GM12891 (cell line): ENCODE measurements around the gene PRKN.
A peak's percentile ranks its signal among the peaks of the same experiment; 100 is the strongest.

Source experiments
- DNase-seq: peaks from one replicate; pipeline ENCODE4 v3.0.0; 2011; ENCODE audit warnings: low spot score; ENCODE audit not compliant: insufficient read length
- FAIRE-seq: peaks from 2 replicates; lab custom pipeline; 2011; peaks lifted over from hg19 to GRCh38; lab: Jason Lieb, UNC
- PAX5 ChIP-seq: IDR thresholded peaks from 2 replicates; pipeline ENCODE4 v1.6.1; 2011; ENCODE audit warnings: low read length, moderate library complexity, mild to moderate bottlenecking; ENCODE audit not compliant: insufficient read depth, severe bottlenecking
- POLR2A ChIP-seq: IDR thresholded peaks from 2 replicates; pipeline ENCODE4 v1.6.1; 2011; ENCODE audit warnings: low read depth, low read length, control low read depth
- POLR2AphosphoS5 ChIP-seq: IDR thresholded peaks from 2 replicates; pipeline ENCODE4 v1.6.1; 2011; ENCODE audit warnings: low read depth, low read length, control low read depth
- POU2F2 ChIP-seq: IDR thresholded peaks from 2 replicates; pipeline ENCODE4 v1.6.1; 2011; ENCODE audit warnings: low read depth, mild to moderate bottlenecking, control low read depth, low read length, moderate library complexity
- SPI1 ChIP-seq: IDR thresholded peaks from 2 replicates; pipeline ENCODE4 v1.6.1; 2011; ENCODE audit warnings: low read depth, low read length, control low read depth
- TAF1 ChIP-seq: IDR thresholded peaks from 2 replicates; pipeline ENCODE4 v1.6.1; 2011; ENCODE audit warnings: low read depth, low read length, control low read depth

PRKN gene

GRCh38 chr6:162627825-162628224 is 99.7 kb downstream of the PRKN start:
- DNase-seq = no peak
- FAIRE-seq = no peak
- TF ChIP-seq POLR2AphosphoS5 = no peak
- TF ChIP-seq POLR2A = no peak
- no peak for TF ChIP-seq TAF1
- no peak for TF ChIP-seq SPI1
- TF ChIP-seq PAX5 = no peak
- TF ChIP-seq POU2F2 = no peak

- FAIRE-seq (no peak), DNase-seq (no peak)
- TF ChIP-seq POLR2A (no peak), POLR2AphosphoS5 (no peak), PAX5 (no peak), POU2F2 (no peak), SPI1 (no peak), TAF1 (no peak)
Observed at GRCh38 chr6:162627362-162627761, 100.2 kb downstream of the PRKN start.

GRCh38 chr6:162626869-162627268 is 100.7 kb downstream of the PRKN start:
- no peak for TF ChIP-seq SPI1
- FAIRE-seq (no peak), DNase-seq (no peak)

- no peak for FAIRE-seq
- DNase-seq = no peak
- TF ChIP-seq POU2F2 (no peak), POLR2A (no peak), POLR2AphosphoS5 (no peak)
Observed at GRCh38 chr6:162625846-162626540, 101.6 kb downstream of the PRKN start.

GRCh38 chr6:162622572-162622971 is 105.0 kb downstream of the PRKN start:
- DNase-seq = no peak
- FAIRE-seq = no peak
- TF ChIP-seq POLR2AphosphoS5 (no peak), POU2F2 (no peak), TAF1 (no peak), SPI1 (no peak), PAX5 (no peak), POLR2A (no peak)

- DNase-seq (no peak), FAIRE-seq (no peak)
- peak; percentile 76 for TF ChIP-seq PAX5
- no peak for TF ChIP-seq SPI1
Observed at GRCh38 chr6:162621246-162621645, 106.3 kb downstream of the PRKN start.

GRCh38 chr6:162620073-162620472 is 107.5 kb downstream of the PRKN start:
- FAIRE-seq (no peak), DNase-seq (no peak)
- TF ChIP-seq POLR2A = no peak
- TF ChIP-seq SPI1 = peak; percentile 41; the same call in 1 of the 2 replicates

GRCh38 chr6:162618448-162619002 is 109.0 kb downstream of the PRKN start:
- no peak for FAIRE-seq
- TF ChIP-seq POLR2AphosphoS5 (no peak), TAF1 (no peak), SPI1 (no peak), POLR2A (no peak), POU2F2 (no peak), PAX5 (no peak)

GRCh38 chr6:162615016-162615705 is 112.4 kb downstream of the PRKN start:
- TF ChIP-seq PAX5 (no peak), POLR2A (no peak), SPI1 (no peak), POU2F2 (no peak), POLR2AphosphoS5 (no peak), TAF1 (no peak)
- DNase-seq (no peak), FAIRE-seq (no peak)

More at GRCh38 chr6:162618448-162619002, 109.0 kb downstream of the PRKN start:
- no peak for DNase-seq

- FAIRE-seq = no peak
- DNase-seq = no peak
- TF ChIP-seq SPI1 (no peak), PAX5 (no peak), POLR2A (no peak), TAF1 (no peak), POU2F2 (no peak), POLR2AphosphoS5 (no peak)
Observed at GRCh38 chr6:162613310-162613709, 114.3 kb downstream of the PRKN start.

- FAIRE-seq = no peak
- TF ChIP-seq TAF1 (no peak), POU2F2 (no peak), PAX5 (no peak), SPI1 (no peak), POLR2A (no peak), POLR2AphosphoS5 (no peak)
- DNase-seq = no peak
Observed at GRCh38 chr6:162612613-162613012, 115.0 kb downstream of the PRKN start.
